K562 (cell line): ENCODE results near the gene SAE1. TPM values are rescaled to one million over a fixed set of nuclear protein-coding genes. Genes with fewer than 3 reads are reported as not detected.
A peak's percentile ranks its signal among the peaks of the same experiment; 100 is the strongest.

Experiments
- CHD4 ChIP-seq: fragments of 200-600 bp; sonication (generic); IDR thresholded peaks from 3 replicates; pipeline ENCODE4 v1.6.1; 2012; ENCODE audit warnings: low read depth, mild to moderate bottlenecking, mixed read lengths, low read length, inconsistent platforms; ENCODE audit not compliant: insufficient read depth, insufficient replicate concordance, poor library complexity, severe bottlenecking
- CTCF ChIP-seq, 3 experiments: IDR thresholded peaks in 2 of 3; conservative IDR thresholded peaks in 1 of 3; 2 replicates each; pipeline ENCODE4 v1.5.1; 2011 to 2012; ENCODE audit warnings: low read length in 3 of 3, mild to moderate bottlenecking in 3 of 3, control low read depth in 2 of 3, improper control_type of control experiment in 1 of 3, inconsistent platforms in 1 of 3, low read depth in 1 of 3, mixed read lengths in 1 of 3, moderate library complexity in 1 of 3; ENCODE audit not compliant: insufficient read depth in 2 of 3
- ETS2 ChIP-seq: IDR thresholded peaks from 2 replicates; pipeline ENCODE4 v1.6.1; 2016; ENCODE audit warnings: borderline replicate concordance, missing genetic modification characterization, mild to moderate bottlenecking, moderate library complexity, missing compliant biosample characterization; ENCODE audit not compliant: poor library complexity, severe bottlenecking
- FOXK1 ChIP-seq: sonication (generic); formaldehyde crosslinking; IDR thresholded peaks from 2 replicates; pipeline ENCODE4 v1.8.0; 2022; ENCODE audit warnings: missing genetic modification reagents, mild to moderate bottlenecking, borderline replicate concordance
- FOXM1 ChIP-seq, 2 experiments: fragments of 450-650 bp in 1 of 2; sonication (generic) in 1 of 2; formaldehyde crosslinking in 1 of 2; IDR thresholded peaks; 2 replicates each; pipeline versions ENCODE4 v1.6.1 to v1.9.0; 2017 to 2022; ENCODE audit warnings: low read depth in 2 of 2, mild to moderate bottlenecking in 2 of 2, missing genetic modification reagents in 1 of 2, moderate library complexity in 1 of 2
- POLR3A ChIP-seq: IDR thresholded peaks from 2 replicates; pipeline ENCODE4 v1.6.1; 2011; ENCODE audit warnings: borderline replicate concordance, mild to moderate bottlenecking, moderate library complexity; ENCODE audit not compliant: insufficient read length, insufficient read depth; ENCODE audit errors: extremely low read depth
- SRSF9 ChIP-seq: fragments of 200-400 bp; formaldehyde crosslinking; IDR thresholded peaks from 2 replicates; pipeline ENCODE4 v1.6.1; 2017; ENCODE audit warnings: low read depth, low read length, borderline replicate concordance
- TAL1 ChIP-seq: fragments of 450-650 bp; IDR thresholded peaks from 2 replicates; pipeline ENCODE4 v1.6.1; 2016; ENCODE audit warnings: mild to moderate bottlenecking
- TRIM28 ChIP-seq: fragments of 450-650 bp; IDR thresholded peaks from 2 replicates; pipeline ENCODE4 v1.6.1; 2017
- ZNF197 ChIP-seq: fragments of 200-800 bp; sonication (Bioruptor generic); IDR thresholded peaks from 2 replicates; pipeline ENCODE4 v1.6.1; 2016; ENCODE audit warnings: low read depth, missing genetic modification characterization, missing compliant biosample characterization
- ZNF3 ChIP-seq: fragments of 250-450 bp; sonication (Bioruptor Pico); IDR thresholded peaks from 2 replicates; pipeline ENCODE4 v1.5.0; 2021; ENCODE audit warnings: mild to moderate bottlenecking, moderate library complexity
- ZNF444 ChIP-seq: fragments of 250-450 bp; sonication (Bioruptor Pico); IDR thresholded peaks from 2 replicates; pipeline ENCODE4 v1.4.0; 2020; ENCODE audit warnings: mild to moderate bottlenecking, moderate library complexity
- ZNF551 ChIP-seq: fragments of 250-450 bp; sonication (Bioruptor Pico); IDR thresholded peaks from 2 replicates; pipeline ENCODE4 v1.5.0; 2021; ENCODE audit warnings: mild to moderate bottlenecking, moderate library complexity
- ZNF740 ChIP-seq, 3 experiments: fragments of 200-800 bp in 1 of 3; sonication (Bioruptor generic) in 1 of 3; sonication (generic) in 1 of 3; formaldehyde crosslinking in 1 of 3; IDR thresholded peaks; 2 replicates each; pipeline versions ENCODE4 v1.6.1 to v1.8.0; 2016 to 2022; ENCODE audit warnings: mild to moderate bottlenecking in 2 of 3, missing compliant biosample characterization in 2 of 3, missing genetic modification characterization in 2 of 3, missing genetic modification reagents in 1 of 3
- ZNF778 ChIP-seq: fragments of 450-650 bp; formaldehyde crosslinking; IDR thresholded peaks from 2 replicates; pipeline ENCODE4 v1.4.0; 2020; ENCODE audit warnings: mild to moderate bottlenecking, moderate library complexity
- polyA plus RNA-seq, 8 experiments: library from polyadenylated mRNA; depleted of rRNA in 4 of 8; stranded (reverse) in 5 of 8; unstranded in 3 of 8; fragments of >200 nt; fragmentation: Nextera tagmentation in 2 of 8; fragmentation: Illumina TruSeq in 1 of 8; extraction: Ambion mirVana in 2 of 8; extraction: Trizol in 1 of 8; gene quantifications; 2 replicates each; pipeline versions ENCODE4 v1.2.1 to v1.2.3, GENCODE V29; 2011 to 2014; ENCODE audit warnings: inconsistent platforms in 1 of 8, missing spikeins in 1 of 8
- total RNA-seq, 7 experiments: library from RNA; depleted of rRNA in 6 of 7; stranded (reverse); fragments of >200 nt in 6 of 7; fragmentation: Illumina TruSeq in 2 of 7; extraction: Trizol in 2 of 7; gene quantifications; 2 replicates each; pipeline versions ENCODE4 v1.2.1 to v1.2.3, GENCODE V29; 2011 to 2021; ENCODE audit warnings: low replicate concordance in 1 of 7
- TF ChIP-seq, protein P1 (sequence below): fragments of 450-650 bp; conservative IDR thresholded peaks from 2 replicates; pipeline ENCODE4 v1.6.1; 2016; ENCODE audit warnings: missing genetic modification characterization, low read depth, mild to moderate bottlenecking, missing compliant biosample characterization, moderate library complexity
- TF ChIP-seq, protein P2 (sequence below): fragments of 250-450 bp; sonication (Bioruptor Pico); IDR thresholded peaks from 2 replicates; pipeline ENCODE4 v1.4.0; 2020
- TF ChIP-seq, protein P3 (sequence below): fragments of 250-450 bp; sonication (Bioruptor Pico); IDR thresholded peaks from 2 replicates; pipeline ENCODE4 v1.5.0; 2021; ENCODE audit warnings: mild to moderate bottlenecking, borderline replicate concordance

Gene SAE1
- total and polyA plus RNA-seq, 9 of the 15 experiments (the other 6 are each of a cell fraction or from before 2014, with no cell fraction given) = 82.8 to 299 (median 217) TPM

DNA sequence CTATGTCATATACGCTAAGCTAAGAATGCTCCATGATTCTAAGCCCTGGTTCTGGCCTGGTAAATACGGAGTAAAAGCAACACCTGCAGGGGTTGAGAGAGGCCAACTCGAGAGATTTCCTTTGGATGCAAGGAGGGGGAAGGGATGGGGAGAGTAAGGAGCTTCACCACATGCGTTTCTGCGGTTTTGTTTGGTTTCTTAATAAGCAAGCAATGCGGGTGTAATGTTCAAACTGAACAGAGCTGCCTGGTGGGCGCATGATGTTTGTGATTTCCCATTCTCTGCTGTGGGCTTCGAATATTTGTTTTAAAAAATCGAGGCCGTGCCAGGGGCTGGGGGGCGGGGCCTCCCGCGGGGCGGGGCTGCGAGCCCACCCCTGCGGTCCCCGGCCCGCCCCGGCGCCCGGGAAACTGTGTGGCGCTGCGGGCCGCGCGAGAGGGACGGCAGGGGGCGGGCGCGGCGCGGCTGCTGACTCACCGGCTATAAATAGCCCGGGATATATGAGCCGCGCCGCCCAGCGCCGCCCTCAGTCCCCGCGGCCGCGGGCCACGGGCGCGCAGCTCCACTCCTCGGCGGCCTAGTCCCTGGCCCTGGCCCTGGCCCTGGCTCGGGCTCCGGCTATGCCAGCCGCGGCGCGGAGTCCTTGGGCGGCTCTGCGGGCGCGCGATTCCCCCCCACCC lies 95.3 kb downstream of the SAE1 start (continued):
- TF ChIP-seq ZNF740 (CRISPR knock-in tag; IDR thresholded peaks at IDR 0.05) = peak; percentile 96
- TF ChIP-seq ZNF740 (tag; IDR thresholded peaks at IDR 0.05) = no peak
- TF ChIP-seq FOXM1 (IDR thresholded peaks at IDR 0.05; ENCODE audit: low read depth) = no peak
- 0 out of 2 replicates have a peak, but pooled peaks have one; percentile 0 for TF ChIP-seq FOXM1 (CRISPR knock-in tag; IDR thresholded peaks at IDR 0.05; ENCODE audit: low read depth)
- no peak for TF ChIP-seq TAL1
- TF ChIP-seq CHD4 = no peak
- no peak for TF ChIP-seq ZNF197 (CRISPR knock-in tag)
- no peak for TF ChIP-seq TRIM28
- TF ChIP-seq, protein P1, sequence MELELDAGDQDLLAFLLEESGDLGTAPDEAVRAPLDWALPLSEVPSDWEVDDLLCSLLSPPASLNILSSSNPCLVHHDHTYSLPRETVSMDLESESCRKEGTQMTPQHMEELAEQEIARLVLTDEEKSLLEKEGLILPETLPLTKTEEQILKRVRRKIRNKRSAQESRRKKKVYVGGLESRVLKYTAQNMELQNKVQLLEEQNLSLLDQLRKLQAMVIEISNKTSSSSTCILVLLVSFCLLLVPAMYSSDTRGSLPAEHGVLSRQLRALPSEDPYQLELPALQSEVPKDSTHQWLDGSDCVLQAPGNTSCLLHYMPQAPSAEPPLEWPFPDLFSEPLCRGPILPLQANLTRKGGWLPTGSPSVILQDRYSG (tag) = peak; percentile 66; the same call in 1 of the 2 replicates
- no peak for TF ChIP-seq POLR3A
- TF ChIP-seq ZNF444 (CRISPR knock-in tag) = no peak
- TF ChIP-seq CTCF (IDR thresholded peaks at IDR 0.05 in 2 of 3, conservative IDR thresholded peaks at IDR 0.05 in 1 of 3; ENCODE audit: insufficient read depth in 2 of 3, low read depth in 1 of 3, low read length in 3 of 3) = peak in 2 of 3 experiments; percentile 49 to 57; a peak in 3 of 6 replicates
- TF ChIP-seq, protein P2, sequence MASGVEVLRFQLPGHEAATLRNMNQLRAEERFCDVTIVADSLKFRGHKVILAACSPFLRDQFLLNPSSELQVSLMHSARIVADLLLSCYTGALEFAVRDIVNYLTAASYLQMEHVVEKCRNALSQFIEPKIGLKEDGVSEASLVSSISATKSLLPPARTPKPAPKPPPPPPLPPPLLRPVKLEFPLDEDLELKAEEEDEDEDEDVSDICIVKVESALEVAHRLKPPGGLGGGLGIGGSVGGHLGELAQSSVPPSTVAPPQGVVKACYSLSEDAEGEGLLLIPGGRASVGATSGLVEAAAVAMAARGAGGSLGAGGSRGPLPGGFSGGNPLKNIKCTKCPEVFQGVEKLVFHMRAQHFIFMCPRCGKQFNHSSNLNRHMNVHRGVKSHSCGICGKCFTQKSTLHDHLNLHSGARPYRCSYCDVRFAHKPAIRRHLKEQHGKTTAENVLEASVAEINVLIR (CRISPR knock-in tag) = 0 out of 2 replicates have a peak, but pooled peaks have one; percentile 13
- no peak for TF ChIP-seq ZNF551 (CRISPR knock-in tag)
- no peak for TF ChIP-seq ZNF778 (CRISPR knock-in tag)
- TF ChIP-seq ZNF3 = no peak
- TF ChIP-seq SRSF9 = no peak
- TF ChIP-seq FOXK1 (CRISPR knock-in tag) = no peak
- no peak for TF ChIP-seq ETS2 (tag)
- TF ChIP-seq, protein P3, sequence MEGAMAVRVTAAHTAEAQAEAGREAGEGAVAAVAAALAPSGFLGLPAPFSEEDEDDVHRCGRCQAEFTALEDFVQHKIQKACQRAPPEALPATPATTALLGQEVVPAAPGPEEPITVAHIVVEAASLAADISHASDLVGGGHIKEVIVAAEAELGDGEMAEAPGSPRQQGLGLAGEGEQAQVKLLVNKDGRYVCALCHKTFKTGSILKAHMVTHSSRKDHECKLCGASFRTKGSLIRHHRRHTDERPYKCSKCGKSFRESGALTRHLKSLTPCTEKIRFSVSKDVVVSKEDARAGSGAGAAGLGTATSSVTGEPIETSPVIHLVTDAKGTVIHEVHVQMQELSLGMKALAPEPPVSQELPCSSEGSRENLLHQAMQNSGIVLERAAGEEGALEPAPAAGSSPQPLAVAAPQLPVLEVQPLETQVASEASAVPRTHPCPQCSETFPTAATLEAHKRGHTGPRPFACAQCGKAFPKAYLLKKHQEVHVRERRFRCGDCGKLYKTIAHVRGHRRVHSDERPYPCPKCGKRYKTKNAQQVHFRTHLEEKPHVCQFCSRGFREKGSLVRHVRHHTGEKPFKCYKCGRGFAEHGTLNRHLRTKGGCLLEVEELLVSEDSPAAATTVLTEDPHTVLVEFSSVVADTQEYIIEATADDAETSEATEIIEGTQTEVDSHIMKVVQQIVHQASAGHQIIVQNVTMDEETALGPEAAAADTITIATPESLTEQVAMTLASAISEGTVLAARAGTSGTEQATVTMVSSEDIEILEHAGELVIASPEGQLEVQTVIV (CRISPR knock-in tag) = no peak; the same call in 1 of the 2 replicates
